Upper lobe of right lung (tissue), 1 donor: ENCODE measurements around the gene RHBDF2. TPM values are rescaled to one million over a fixed set of nuclear protein-coding genes. Genes with fewer than 3 reads are reported as not detected.

ENCODE experiments used
- ATAC-seq: fragments of 200-7000 bp; cut with Tn5 transposase; one replicate; pipeline ENCODE4 v1.9.1; 2020; ENCODE audit warnings: mild to moderate bottlenecking, moderate library complexity
- DNase-seq: peaks from one replicate; pipeline ENCODE4 v3.0.0-alpha.2; 2020
- H3K27ac ChIP-seq: fragments of 200-600 bp; one replicate; pipeline ENCODE4 v1.8.0; 2022
- H3K27me3 ChIP-seq: fragments of 200-600 bp; one replicate; pipeline ENCODE4 v1.8.0; 2022; ENCODE audit warnings: mild to moderate bottlenecking
- H3K36me3 ChIP-seq: fragments of 200-600 bp; one replicate; pipeline ENCODE4 v1.8.0; 2022
- H3K4me1 ChIP-seq: fragments of 200-600 bp; one replicate; pipeline ENCODE4 v1.8.0; 2022
- H3K4me3 ChIP-seq: fragments of 200-600 bp; one replicate; pipeline ENCODE4 v1.8.0; 2022; ENCODE audit warnings: mild to moderate bottlenecking
- H3K9me3 ChIP-seq: fragments of 200-600 bp; one replicate; pipeline ENCODE4 v1.8.0; 2022
- intact Hi-C: fragments of 100-400 bp; cut with DNase I; formaldehyde crosslinking; loops from one replicate; pipeline ENCODE4 v1.11.0; 2022
- total RNA-seq: library from RNA; stranded (reverse); fragmentation: NEBNext Ultra II Directional; extraction: Animal tissue kit (Norgen Biotek cat#: 25700); gene quantifications from one replicate; pipeline ENCODE4 v1.2.1, GENCODE V29; 2021
- TF ChIP-seq, protein P1 (sequence below): fragments of 200-600 bp; IDR thresholded peaks from one replicate; pipeline ENCODE4 v1.8.0; 2022; ENCODE audit warnings: antibody characterized with exemption
- donor health status: DM: no; HTN: yes; CAD: no; lungs with severe emphysema.

RHBDF2 gene
- total RNA-seq, 1 donor from 2014 or later: 46.4 TPM

DNA sequence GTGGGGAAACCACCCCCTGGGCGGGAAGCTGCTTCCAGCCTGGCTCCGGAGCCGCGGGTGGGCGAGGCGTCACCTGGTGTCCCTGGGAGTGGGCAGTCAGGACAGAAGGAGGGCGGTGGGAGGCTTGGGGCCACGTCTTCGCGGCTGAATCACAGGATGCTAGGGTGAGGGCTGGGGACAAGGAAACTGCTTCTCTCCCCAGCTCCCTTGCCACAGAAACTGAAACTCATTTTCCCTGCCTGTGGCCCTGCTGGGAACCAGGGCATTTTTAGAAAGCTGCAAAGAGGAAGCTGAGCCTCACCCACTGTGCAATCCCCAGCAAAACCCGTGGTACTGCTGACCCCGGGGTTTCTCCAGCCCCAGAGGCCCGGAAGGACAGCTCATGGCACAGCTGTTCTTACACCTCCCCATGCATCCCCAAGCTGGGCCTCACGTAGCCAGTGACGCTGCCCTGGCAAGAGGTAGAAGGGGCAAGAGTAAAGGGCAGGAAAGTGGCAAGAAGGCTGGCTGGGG lies 8.2 kb downstream of the RHBDF2 start:
- TF ChIP-seq, protein P1, sequence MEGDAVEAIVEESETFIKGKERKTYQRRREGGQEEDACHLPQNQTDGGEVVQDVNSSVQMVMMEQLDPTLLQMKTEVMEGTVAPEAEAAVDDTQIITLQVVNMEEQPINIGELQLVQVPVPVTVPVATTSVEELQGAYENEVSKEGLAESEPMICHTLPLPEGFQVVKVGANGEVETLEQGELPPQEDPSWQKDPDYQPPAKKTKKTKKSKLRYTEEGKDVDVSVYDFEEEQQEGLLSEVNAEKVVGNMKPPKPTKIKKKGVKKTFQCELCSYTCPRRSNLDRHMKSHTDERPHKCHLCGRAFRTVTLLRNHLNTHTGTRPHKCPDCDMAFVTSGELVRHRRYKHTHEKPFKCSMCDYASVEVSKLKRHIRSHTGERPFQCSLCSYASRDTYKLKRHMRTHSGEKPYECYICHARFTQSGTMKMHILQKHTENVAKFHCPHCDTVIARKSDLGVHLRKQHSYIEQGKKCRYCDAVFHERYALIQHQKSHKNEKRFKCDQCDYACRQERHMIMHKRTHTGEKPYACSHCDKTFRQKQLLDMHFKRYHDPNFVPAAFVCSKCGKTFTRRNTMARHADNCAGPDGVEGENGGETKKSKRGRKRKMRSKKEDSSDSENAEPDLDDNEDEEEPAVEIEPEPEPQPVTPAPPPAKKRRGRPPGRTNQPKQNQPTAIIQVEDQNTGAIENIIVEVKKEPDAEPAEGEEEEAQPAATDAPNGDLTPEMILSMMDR: no peak
- Histone ChIP-seq H3K9me3 (no peaks in the 10 kb centered on the region), H3K36me3 (no peaks in the 10 kb centered on the region), H3K4me3 (peak overlapping the region; percentile 25), H3K27me3 (no peaks in the 10 kb centered on the region), H3K4me1 (peaks cover 53% of the 10 kb centered on the region), H3K27ac (peak overlapping the region; percentile 83)
- ATAC-seq (peak; percentile 81), DNase-seq (peak; percentile 87)
- intact Hi-C loops: no loop called here

DNA sequence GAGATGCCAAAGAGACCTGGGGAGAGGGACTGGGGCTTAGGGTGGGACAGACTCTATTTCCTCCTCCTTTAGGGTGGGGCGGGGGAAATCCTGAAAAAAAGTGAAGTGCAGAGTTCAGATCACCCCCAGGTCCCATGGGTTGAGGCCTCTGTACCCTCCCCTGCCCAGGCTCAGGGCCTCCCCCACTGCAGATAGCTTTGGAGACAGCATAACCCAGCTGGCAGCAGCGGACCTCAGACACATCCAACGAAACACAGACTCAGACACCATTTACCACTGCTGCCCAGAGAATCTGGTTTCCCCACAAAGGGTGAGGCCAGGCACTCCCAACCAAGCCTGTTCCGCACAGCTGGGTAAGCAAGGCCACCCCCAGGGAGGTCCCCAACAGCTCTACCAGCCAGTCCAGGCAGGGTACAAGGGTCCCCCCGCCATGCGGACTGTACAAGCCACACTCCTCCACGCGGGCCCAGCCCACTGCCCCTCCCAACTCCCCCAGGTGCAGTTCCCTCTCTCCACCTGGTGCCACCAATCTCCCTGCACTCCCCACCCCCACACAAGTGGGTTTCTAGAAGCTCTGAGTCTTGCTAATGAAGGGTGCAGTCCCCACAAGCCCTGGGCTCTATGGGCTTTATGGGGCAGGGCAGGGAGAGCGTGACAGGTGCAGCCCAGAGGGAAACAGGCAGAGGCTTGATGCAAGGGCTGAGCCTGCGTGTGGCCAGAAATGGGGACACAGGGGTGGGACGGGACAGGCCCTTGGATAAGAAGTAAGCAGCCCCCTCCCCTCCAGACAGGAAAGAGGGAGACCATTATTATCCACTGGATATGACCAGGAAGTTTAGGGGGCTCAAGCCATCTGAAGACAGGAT lies 8.9 kb downstream of the RHBDF2 start:
- Histone ChIP-seq H3K4me3 (peak overlapping the region; percentile 25), H3K36me3 (no peaks in the 10 kb centered on the region), H3K27ac (peak overlapping the region; percentile 83), H3K9me3 (no peaks in the 10 kb centered on the region), H3K27me3 (no peaks in the 10 kb centered on the region), H3K4me1 (peaks cover 46% of the 10 kb centered on the region)
- DNase-seq (no peak), ATAC-seq (peak; percentile 42)
- intact Hi-C loops: no loop called here
- TF ChIP-seq, protein P1: no peak

DNA sequence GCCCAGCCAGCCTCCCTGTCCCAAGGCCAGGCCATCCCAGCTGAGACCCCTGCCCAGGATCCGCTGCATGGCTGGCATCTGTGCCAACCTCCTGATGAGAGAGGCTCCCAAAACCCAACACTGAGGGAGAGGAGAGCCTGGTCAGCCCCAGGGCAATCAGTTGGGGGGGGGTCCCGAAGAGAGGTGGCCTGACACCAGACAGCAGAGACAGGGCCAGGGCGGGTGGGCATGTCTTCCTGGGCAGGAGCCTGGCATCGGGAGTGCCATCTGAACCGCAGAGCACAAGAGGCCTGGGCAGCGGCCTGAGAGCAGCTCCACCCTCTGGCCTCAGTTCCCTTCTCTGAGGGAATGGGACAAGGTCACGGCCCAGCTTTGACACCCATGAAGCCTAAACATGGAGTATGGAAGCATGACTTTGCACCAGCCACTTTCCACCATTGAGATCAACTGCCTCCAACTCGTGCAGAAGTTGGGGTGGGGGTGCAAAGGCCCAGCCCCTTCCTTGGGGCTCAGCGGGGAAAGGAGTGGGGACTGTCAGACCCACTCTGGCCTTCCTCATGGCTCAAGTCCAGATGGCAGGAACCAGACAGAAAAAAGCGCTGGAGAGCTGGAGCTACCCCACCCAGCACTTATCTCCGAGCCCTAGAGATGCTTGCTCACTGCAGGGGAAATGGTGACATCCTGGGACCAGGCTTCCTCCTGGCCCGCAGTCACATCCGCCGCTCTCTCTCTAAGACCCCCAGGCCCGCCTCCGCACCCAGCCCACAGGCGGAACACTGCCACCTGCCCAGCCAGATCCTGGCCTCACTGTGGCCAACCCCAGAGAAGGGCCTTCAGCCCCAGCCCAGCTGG lies 9.7 kb downstream of the RHBDF2 start:
- no peak overlapping the region for H3K4me3 ChIP-seq
- TF ChIP-seq, protein P1: no peak
- H3K9me3 ChIP-seq: no peaks in the 10 kb centered on the region
- intact Hi-C loops: no loop called here
- ATAC-seq (peak; percentile 18), DNase-seq (no peak)
- H3K27me3 ChIP-seq: no peaks in the 10 kb centered on the region
- H3K27ac ChIP-seq: peak overlapping the region; percentile 83
- H3K4me1 ChIP-seq: peaks cover 39% of the 10 kb centered on the region
- no peaks in the 10 kb centered on the region for H3K36me3 ChIP-seq

DNA sequence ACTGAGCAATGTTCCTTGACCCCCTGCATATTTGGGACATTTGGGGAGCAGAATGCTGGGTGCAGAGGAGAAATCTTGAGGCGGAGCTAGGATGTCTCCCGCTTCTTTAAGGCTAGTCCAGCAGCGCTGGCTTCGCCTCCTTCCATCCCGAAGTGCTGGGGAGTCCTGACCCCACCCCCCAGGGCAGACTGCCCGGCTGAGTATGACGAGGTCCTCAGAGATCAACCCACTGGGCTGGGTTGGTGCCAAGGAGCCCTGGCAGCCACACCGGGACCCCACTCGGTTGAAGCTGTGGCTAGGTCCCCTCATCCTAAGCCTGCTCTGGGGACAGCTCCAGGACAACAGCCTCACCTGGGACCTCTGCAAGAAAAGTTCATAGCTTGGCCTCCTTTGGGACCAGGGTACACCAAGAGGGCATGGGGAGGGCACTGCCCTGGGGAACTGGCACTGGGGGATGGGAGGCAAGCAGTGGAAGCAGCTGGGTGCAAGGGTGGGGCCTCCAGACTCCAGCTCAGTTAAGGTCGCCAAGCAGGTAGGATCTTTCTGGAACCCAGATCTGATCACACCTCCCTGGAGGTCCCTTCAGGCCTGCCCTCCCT lies 11.0 kb downstream of the RHBDF2 start:
- H3K36me3 ChIP-seq: no peaks in the 10 kb centered on the region

More for the DNA sequence above, 11.0 kb downstream of the RHBDF2 start:
- H3K4me3 ChIP-seq: no peak overlapping the region
- no peaks in the 10 kb centered on the region for H3K9me3 ChIP-seq
- H3K27ac ChIP-seq: no peak overlapping the region
- no peak for DNase-seq
- H3K27me3 ChIP-seq: no peaks in the 10 kb centered on the region
- no peak for ATAC-seq
- intact Hi-C loops: no loop called here
- TF ChIP-seq, protein P1: no peak
- H3K4me1 ChIP-seq: peaks cover 39% of the 10 kb centered on the region
